ENCODE measurements around the gene TPCN2.

Gene TPCN2

DNA sequence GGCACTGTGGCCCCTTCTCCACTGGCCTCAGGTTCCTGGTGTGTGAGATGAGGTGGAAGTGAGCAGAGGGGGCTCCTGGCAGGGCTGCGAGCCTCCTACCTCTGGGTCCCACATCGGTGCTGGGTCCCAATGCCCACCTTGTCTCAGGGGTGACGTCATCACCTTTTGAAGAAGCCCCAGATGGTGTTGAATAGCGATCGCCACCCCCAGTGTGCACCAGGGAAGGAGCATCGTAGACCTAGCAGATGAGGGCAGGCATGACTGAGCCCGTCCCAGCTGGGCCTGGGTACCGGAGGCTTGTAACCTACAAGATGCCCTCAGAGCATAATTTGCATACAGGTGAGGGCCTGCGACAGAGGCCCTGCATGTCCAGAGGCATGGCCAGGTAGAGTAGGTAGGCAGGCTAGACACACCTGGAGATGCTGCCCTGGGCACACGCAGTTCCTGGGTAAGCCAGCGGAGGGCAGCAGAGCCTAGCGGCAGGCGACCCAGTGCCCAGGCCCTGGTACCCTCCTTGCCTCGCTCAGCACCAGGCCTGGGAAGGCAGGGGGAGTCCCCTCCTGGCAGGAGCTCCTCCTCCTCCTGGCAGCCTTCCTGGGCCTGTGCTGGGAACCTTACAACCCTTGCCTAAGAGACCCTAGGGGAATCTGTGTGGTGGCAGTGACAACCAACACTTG, 52.5 kb downstream of the TPCN2 start:
- no peak overlapping the region for H3K4me3 ChIP-seq (ENCODE audit: low read depth, low read length)

DNA sequence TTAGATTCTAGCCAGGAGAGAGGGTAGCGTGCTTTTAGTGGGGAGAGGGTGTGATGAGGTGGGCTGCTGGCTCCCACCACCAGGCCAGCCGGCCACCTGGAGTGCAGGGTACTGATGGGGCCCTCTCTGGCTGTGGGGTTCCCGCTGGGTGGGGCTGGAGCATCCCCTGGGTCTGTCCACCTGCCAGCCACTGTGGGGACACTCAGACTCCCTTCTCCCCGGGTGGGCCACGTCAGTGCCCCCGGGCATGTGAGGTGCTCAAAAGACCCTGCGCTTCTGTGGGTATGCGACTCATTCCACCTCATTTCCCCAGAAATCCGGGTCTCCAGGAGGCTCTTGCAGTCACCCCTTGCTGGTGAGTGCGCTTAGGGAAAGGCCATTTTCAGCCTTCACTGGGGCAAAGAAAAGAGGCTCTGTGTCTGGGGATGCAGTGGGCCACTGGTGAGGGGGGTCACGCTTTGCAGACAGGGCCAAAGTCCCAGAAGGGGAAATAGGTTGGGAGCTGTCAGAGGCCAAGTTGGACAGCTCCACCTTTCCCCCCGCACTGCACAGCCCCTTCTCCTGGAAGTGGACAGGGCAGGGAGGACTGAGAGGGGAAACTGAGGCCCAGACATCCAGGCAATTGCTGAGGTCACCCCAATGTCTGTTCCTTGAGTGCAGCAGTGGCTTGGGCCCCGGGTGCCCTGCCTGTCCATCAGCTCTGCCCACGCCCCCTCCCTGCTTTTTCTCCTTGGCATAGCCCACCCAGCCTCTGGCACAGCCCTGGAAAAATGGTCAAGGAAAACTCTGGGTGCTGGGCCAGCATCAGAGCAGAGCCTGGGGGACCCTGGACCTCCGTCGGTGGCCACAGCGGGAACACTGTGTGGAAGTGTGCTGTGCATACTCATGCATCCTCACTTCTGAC, 53.3 kb downstream of the TPCN2 start:
- no peak overlapping the region for H3K4me3 ChIP-seq (ENCODE audit: low read depth, low read length)
- TF ChIP-seq CTCF (IDR thresholded peaks at IDR 0.05; ENCODE audit: low read depth, low read length), result no peak

More for the DNA sequence above, 52.5 kb downstream of the TPCN2 start:
- peak; percentile 98 for TF ChIP-seq CTCF (IDR thresholded peaks at IDR 0.05; ENCODE audit: low read depth, low read length)

- TF ChIP-seq CTCF (IDR thresholded peaks at IDR 0.05; ENCODE audit: low read depth, low read length), result no peak
- H3K4me3 ChIP-seq (ENCODE audit: low read depth, low read length), result no peak overlapping the region
Measured at GRCh38 chr11:69102732-69103615, 54.2 kb downstream of the TPCN2 start.

DNA sequence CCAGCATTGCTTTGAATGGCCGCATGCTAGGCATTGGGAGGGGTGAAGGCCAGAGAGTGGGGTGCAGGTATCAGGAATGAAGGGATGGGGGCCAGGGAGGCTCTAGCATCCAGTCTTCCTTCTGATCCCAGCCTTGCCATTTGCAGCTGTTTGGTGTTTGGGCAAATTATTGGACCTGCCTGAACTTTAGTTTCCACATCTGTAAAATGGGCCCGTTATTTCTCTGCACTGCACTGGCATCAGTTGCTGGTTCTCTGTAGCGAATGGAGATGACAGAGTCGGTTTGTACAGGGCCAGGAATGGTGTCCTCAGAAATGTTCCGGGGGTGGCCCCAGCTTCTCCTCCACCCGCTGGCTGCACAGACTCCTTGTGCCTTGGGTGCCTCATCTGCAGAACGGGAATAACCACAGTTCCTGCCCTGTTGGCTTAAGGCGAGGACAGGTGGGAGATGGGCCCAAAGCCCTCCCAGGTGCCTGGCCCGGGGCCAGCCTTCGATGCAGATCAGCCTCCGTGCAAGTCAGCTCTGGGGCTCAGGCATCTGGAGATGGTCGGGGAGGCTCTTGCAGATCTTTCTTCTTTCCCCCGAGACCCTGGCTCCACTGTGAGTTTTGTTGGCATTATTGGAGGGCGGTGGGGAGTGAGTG, 55.6 kb downstream of the TPCN2 start:
- no peak for TF ChIP-seq CTCF (IDR thresholded peaks at IDR 0.05; ENCODE audit: low read depth, low read length)
- H3K4me3 ChIP-seq (ENCODE audit: low read depth, low read length), result no peak overlapping the region

DNA sequence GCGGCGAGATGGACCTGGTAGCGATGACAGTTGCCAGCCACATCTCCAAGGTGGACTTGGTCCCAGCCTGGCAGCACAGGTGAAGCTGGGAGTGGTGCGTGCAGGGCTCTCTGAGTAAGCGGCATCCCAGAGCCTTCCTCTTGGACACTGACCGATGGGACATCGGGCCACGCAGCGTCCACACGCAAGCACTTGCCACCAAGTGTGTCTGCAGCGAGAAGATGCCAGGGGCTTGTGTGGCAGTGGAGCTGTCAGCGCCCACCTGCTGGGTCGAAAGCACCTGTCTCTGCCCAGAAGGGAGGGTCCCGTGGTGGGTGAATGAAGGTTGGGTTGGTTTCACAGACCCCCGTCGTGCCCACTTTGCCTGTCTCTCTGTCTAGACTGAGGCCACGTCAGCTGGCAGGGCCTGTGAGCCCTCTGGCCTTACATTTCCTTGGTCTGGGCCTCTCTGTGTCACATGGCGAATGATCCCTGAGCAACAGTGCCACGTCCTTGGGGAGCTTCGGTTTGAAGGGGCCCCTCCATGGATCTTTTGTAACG, 56.2 kb downstream of the TPCN2 start:
- no peak overlapping the region for H3K4me3 ChIP-seq (ENCODE audit: low read depth, low read length)
- TF ChIP-seq CTCF (IDR thresholded peaks at IDR 0.05; ENCODE audit: low read depth, low read length), result no peak

- no peak overlapping the region for H3K4me3 ChIP-seq (ENCODE audit: low read depth, low read length)
- no peak for TF ChIP-seq CTCF (IDR thresholded peaks at IDR 0.05; ENCODE audit: low read depth, low read length)
Measured at GRCh38 chr11:69105461-69106030, 56.8 kb downstream of the TPCN2 start.

Data from WI38 (cell line).